Activated gamma-delta T cell treated with anti-CD3 and anti-CD28 coated beads, Interleukin-2, amount 50 U/mL, for 16 hours (primary cell): ENCODE measurements around the gene WDFY3.

Experiments used
- DNase-seq: peaks from one replicate; pipeline ENCODE4 v3.0.0-alpha.2; 2020; ENCODE audit warnings: low read depth

Gene WDFY3

GRCh38 chr4:84966382-84967242 is at the start of gene WDFY3:
WDFY3 (minus strand) TSS chr4:84966690; CDS start chr4:84860591, 106,099 bp downstream.
- no peak for DNase-seq

- DNase-seq: no peak
These were observed 39.4 kb upstream of the WDFY3 start for GRCh38 chr4:85005865-85006377.

GRCh38 chr4:85000343-85000742 is 33.9 kb upstream of the WDFY3 start:
- DNase-seq: no peak

- no peak for DNase-seq
These were observed 28.9 kb upstream of the WDFY3 start for GRCh38 chr4:84995386-84995785.

GRCh38 chr4:84994280-84994679 is 27.8 kb upstream of the WDFY3 start:
- no peak for DNase-seq

GRCh38 chr4:84985952-84986351 is 19.5 kb upstream of the WDFY3 start:
- DNase-seq: no peak

GRCh38 chr4:84977396-84977795 is 10.9 kb upstream of the WDFY3 start:
- no peak for DNase-seq

GRCh38 chr4:84973856-84974255 is 7.4 kb upstream of the WDFY3 start:
- DNase-seq: no peak

GRCh38 chr4:84971319-84971932 is 4.9 kb upstream of the WDFY3 start:
- no peak for DNase-seq

GRCh38 chr4:84968925-84969324 is 2.4 kb upstream of the WDFY3 start:
- DNase-seq: no peak

- no peak for DNase-seq
These were observed 777 bp upstream of the WDFY3 start for GRCh38 chr4:84967243-84967690.

GRCh38 chr4:84965553-84966381 is 723 bp downstream of the WDFY3 start:
- no peak for DNase-seq

GRCh38 chr4:84964995-84965552 is 1.4 kb downstream of the WDFY3 start:
- no peak for DNase-seq

GRCh38 chr4:84962102-84962501 is 4.4 kb downstream of the WDFY3 start:
- no peak for DNase-seq

- no peak for DNase-seq
These were observed 8.1 kb downstream of the WDFY3 start for GRCh38 chr4:84958434-84958833.

GRCh38 chr4:84957514-84958420 is 8.7 kb downstream of the WDFY3 start:
- DNase-seq: no peak

- no peak for DNase-seq
These were observed 10.5 kb downstream of the WDFY3 start for GRCh38 chr4:84956014-84956413.

GRCh38 chr4:84954982-84955567 is 11.4 kb downstream of the WDFY3 start:
- DNase-seq: no peak

GRCh38 chr4:84952776-84953175 is 13.7 kb downstream of the WDFY3 start:
- no peak for DNase-seq

- DNase-seq: no peak
These were observed 14.5 kb downstream of the WDFY3 start for GRCh38 chr4:84952004-84952403.

GRCh38 chr4:84948056-84948455 is 18.4 kb downstream of the WDFY3 start:
- no peak for DNase-seq
